K562 (cell line): ENCODE data around the gene HIP1R. TPM values are rescaled to one million over a fixed set of nuclear protein-coding genes. Genes with fewer than 3 reads are reported as not detected.

ENCODE experiments used
- ATAC-seq: fragments of 200-7000 bp; cut with Tn5 transposase; 3 replicates; pipeline ENCODE4 v1.9.1; 2020; ENCODE audit warnings: moderate library complexity
- BruUV-seq: library from RNA; stranded (reverse); fragments of 400-500 nt; replicated peaks from 2 replicates; lab custom pipeline; 2021; lab: Mats Ljungman, UMichigan
- CTCF ChIA-PET: fragments of 300-600 bp; formaldehyde crosslinking; extraction: SDS; loops from one replicate; lab custom pipeline; 2021; ENCODE audit warnings: low intra/inter-chr PET ratio; lab: Yijun Ruan, JAX
- POLR2A ChIA-PET: fragments of 300-600, 350-650 bp; sonication (Branson Sonifier 250); formaldehyde crosslinking; extraction: SDS; loops from one replicate; lab custom pipeline; 2021; ENCODE audit warnings: antibody characterized with exemption, inconsistent platforms; lab: Yijun Ruan, JAX
- DNase-seq, 4 experiments: peaks; one replicate each; pipeline versions ENCODE4 v3.0.0 to v3.0.0-alpha.2; 2011 to 2018; ENCODE audit warnings: low spot score in 3 of 4, mixed read lengths in 3 of 4; ENCODE audit errors: extremely low read depth in 1 of 4
- FAIRE-seq: peaks from 2 replicates; lab custom pipeline; 2011; peaks lifted over from hg19 to GRCh38; lab: Jason Lieb, UNC
- H2AFZ ChIP-seq: 2 replicates; pipeline ENCODE4 v1.6.0; 2011; ENCODE audit warnings: low read depth, low read length, control low read depth, inconsistent platforms
- H3K27ac ChIP-seq: fragments of 200-600 bp; 3 replicates; pipeline ENCODE4 v1.8.0; 2011; ENCODE audit warnings: low read depth, mild to moderate bottlenecking, control low read depth, inconsistent platforms, low read length, moderate library complexity, mixed read lengths; ENCODE audit errors: extremely low read depth
- H3K27me3 ChIP-seq, 2 experiments: fragments of 300-600 bp in 1 of 2; 2 replicates in 1 of 2; 3 replicates in 1 of 2; pipeline versions ENCODE4 v1.6.0 to v1.8.0; 2011; ENCODE audit warnings: inconsistent platforms in 2 of 2, low read length in 2 of 2, mild to moderate bottlenecking in 1 of 2, mixed read lengths in 1 of 2, moderate library complexity in 1 of 2; ENCODE audit not compliant: control insufficient read depth in 2 of 2, insufficient read depth in 2 of 2
- H3K36me3 ChIP-seq: fragments of 300-600 bp; 3 replicates; pipeline ENCODE4 v1.8.0; 2011; ENCODE audit warnings: mild to moderate bottlenecking, low read length, inconsistent platforms; ENCODE audit not compliant: control insufficient read depth, insufficient read depth
- H3K4me1 ChIP-seq, 2 experiments: fragments of 200-600 bp in 1 of 2; replicated peaks in 1 of 2; 2 replicates in 1 of 2; 3 replicates in 1 of 2; pipeline versions ENCODE4 v1.5.1 to v1.8.0; 2011; ENCODE audit warnings: inconsistent platforms in 2 of 2, low read length in 2 of 2, mild to moderate bottlenecking in 1 of 2, mixed read lengths in 1 of 2, moderate library complexity in 1 of 2; ENCODE audit not compliant: control insufficient read depth in 2 of 2, insufficient read depth in 2 of 2
- H3K4me2 ChIP-seq: 2 replicates; pipeline ENCODE4 v1.6.1; 2011; ENCODE audit warnings: low read length, control low read depth, inconsistent platforms, mixed read lengths; ENCODE audit not compliant: insufficient read depth
- H3K4me3 ChIP-seq: fragments of 200-600 bp; sonication (generic), shearing (Covaris generic); 2 replicates; pipeline ENCODE4 v1.5.1; 2016; ENCODE audit warnings: control low read depth, inconsistent platforms
- H3K79me2 ChIP-seq: fragments of 200-600 bp; 3 replicates; pipeline ENCODE4 v1.8.0; 2011; ENCODE audit warnings: low read length, inconsistent platforms; ENCODE audit not compliant: control insufficient read depth, insufficient read depth
- H3K9ac ChIP-seq, 2 experiments: 2 replicates each; pipeline versions ENCODE4 v1.6.0 to v1.6.1; 2011; ENCODE audit warnings: low read depth in 2 of 2, low read length in 2 of 2, control low read depth in 1 of 2, inconsistent platforms in 1 of 2, mild to moderate bottlenecking in 1 of 2, mixed read lengths in 1 of 2; ENCODE audit not compliant: insufficient read depth in 1 of 2
- H3K9me1 ChIP-seq: one replicate; pipeline ENCODE4 v1.6.0; 2011; ENCODE audit warnings: inconsistent platforms, mild to moderate bottlenecking, low read length, moderate library complexity; ENCODE audit not compliant: control insufficient read depth, insufficient read depth
- H3K9me3 ChIP-seq: replicated peaks from 2 replicates; pipeline ENCODE4 v1.5.1; 2011; ENCODE audit warnings: low read depth, low read length, inconsistent platforms; ENCODE audit not compliant: control insufficient read depth, insufficient read depth
- H4K20me1 ChIP-seq: replicated peaks from 2 replicates; pipeline ENCODE4 v1.6.1; 2011; ENCODE audit warnings: low read length, inconsistent platforms, mixed read lengths; ENCODE audit not compliant: control insufficient read depth, insufficient read depth
- CREBBP ChIP-seq: IDR thresholded peaks from one replicate; pipeline ENCODE4 v1.6.1; 2012; ENCODE audit warnings: low read depth, mild to moderate bottlenecking, control low read depth, inconsistent platforms, low read length
- POLR2G ChIP-seq: fragments of 200-400 bp; formaldehyde crosslinking; IDR thresholded peaks from 2 replicates; pipeline ENCODE4 v1.6.1; 2017; ENCODE audit warnings: low read depth, mild to moderate bottlenecking, antibody characterized with exemption, low read length, moderate library complexity
- U2AF1 ChIP-seq: fragments of 200-400 bp; formaldehyde crosslinking; optimal IDR thresholded peaks from 2 replicates; pipeline ENCODE3; 2017; ENCODE audit warnings: mild to moderate bottlenecking, low read depth, low read length, moderate library complexity
- ZFX ChIP-seq: sonication (generic); formaldehyde crosslinking; IDR thresholded peaks from 2 replicates; pipeline ENCODE4 v1.8.0; 2022; ENCODE audit warnings: mild to moderate bottlenecking, missing genetic modification reagents, moderate library complexity
- ZNF395 ChIP-seq: fragments of 200-800 bp; sonication (Bioruptor generic); IDR thresholded peaks from 2 replicates; pipeline ENCODE4 v1.6.1; 2017; ENCODE audit warnings: missing genetic modification characterization, missing compliant biosample characterization
- WGBS: fragments of 100-300 bp; shearing (Covaris generic); methylation state at CpG from one replicate; pipeline ENCODE4 v1.1.6; 2016; ENCODE audit warnings: low coverage, mixed read lengths; ENCODE audit not compliant: insufficient coverage; ENCODE audit errors: missing lambda C conversion rate; 5-methylcytosine and 5-hydroxymethylcytosine counted together
- in situ Hi-C: fragments of 300-500 bp; cut with MboI; formaldehyde crosslinking; loops from 4 replicates; pipeline ENCODE4 v1.15.0; 2018; ENCODE audit warnings: inconsistent platforms, mixed read lengths
- intact Hi-C: fragments of 100-400 bp; cut with micrococcal nuclease; formaldehyde crosslinking; loops from 2 replicates; pipeline ENCODE4 v1.14.2; 2022
- polyA plus RNA-seq, 8 experiments: library from polyadenylated mRNA; depleted of rRNA in 4 of 8; stranded (reverse) in 5 of 8; unstranded in 3 of 8; fragments of >200 nt; fragmentation: Nextera tagmentation in 2 of 8; fragmentation: Illumina TruSeq in 1 of 8; extraction: Ambion mirVana in 2 of 8; extraction: Trizol in 1 of 8; gene quantifications; 2 replicates each; pipeline versions ENCODE4 v1.2.1 to v1.2.3, GENCODE V29; 2011 to 2014; ENCODE audit warnings: inconsistent platforms in 1 of 8, missing spikeins in 1 of 8
- total RNA-seq, 7 experiments: library from RNA; depleted of rRNA in 6 of 7; stranded (reverse); fragments of >200 nt in 6 of 7; fragmentation: Illumina TruSeq in 2 of 7; extraction: Trizol in 2 of 7; gene quantifications; 2 replicates each; pipeline versions ENCODE4 v1.2.1 to v1.2.3, GENCODE V29; 2011 to 2021; ENCODE audit warnings: low replicate concordance in 1 of 7

The HIP1R gene
- total and polyA plus RNA-seq, 9 of the 15 experiments (the other 6 are each of a cell fraction or from before 2014, with no cell fraction given), result 0.15 to 31.0 (median 14.2) TPM

- 94% methylated on average over 16 of the region's 17 CpGs for WGBS
- no peaks in the 10 kb centered on the region for H3K9me3 ChIP-seq
- peaks cover 0 to 51% of the 10 kb centered on the region in 2 experiments; a peak in 2 of 5 replicates for H3K4me1 ChIP-seq
- H3K9ac ChIP-seq, result 0 out of 4 replicates have a peak overlapping the region, but pooled peaks of 1 of the 2 experiments have one; percentile 12
- H2AFZ ChIP-seq, result no peak overlapping the region
- peaks cover 79% of the 10 kb centered on the region for H3K36me3 ChIP-seq
- no peak for DNase-seq
- H3K27ac ChIP-seq, result no peak overlapping the region
- peaks cover 10% of the 10 kb centered on the region for H4K20me1 ChIP-seq
- H3K79me2 ChIP-seq, result peaks cover 7% of the 10 kb centered on the region; the same call in 2 of the 3 replicates
- ChIA-PET POLR2A (interaction anchor here (1.4 kb wide), 1 partner anchor 10 kb away, joined by 3 read pairs; no protein-coding TSS in a partner anchor), CTCF (interaction anchor here (0.9 kb wide), 1 partner anchor 84 kb away, joined by 3 read pairs; no protein-coding TSS in a partner anchor)
- FAIRE-seq, result no peak
- no peak overlapping the region for H3K4me2 ChIP-seq
- no peaks in the 10 kb centered on the region for H3K9me1 ChIP-seq
- no peak overlapping the region for H3K4me3 ChIP-seq
- peak; percentile 32; the same call in 1 of the 2 replicates for TF ChIP-seq ZFX (CRISPR knock-in tag)
- TF ChIP-seq CREBBP, result no peak
- TF ChIP-seq U2AF1, result no peak
- no peak for TF ChIP-seq ZNF395 (CRISPR knock-in tag)
- 0 out of 2 replicates have a peak, but pooled peaks have one; percentile 17 for TF ChIP-seq POLR2G
- in situ Hi-C loops, result no loop called here
- no peaks in the 10 kb centered on the region for H3K27me3 ChIP-seq
- intact Hi-C loops, result no loop called here
- TSS peak; percentile 35 for BruUV-seq
- ATAC-seq, result no peak
These were observed 31.1 kb downstream of the HIP1R start for GRCh38 chr12:122866379-122866778.
